MM.1S (cell line): Measurements from ENCODE around the gene RALGAPA2.

Source experiments
- CTCF ChIP-seq: fragments of 300-600 bp; sonication (generic); IDR thresholded peaks from 2 replicates; pipeline ENCODE4 v1.5.1; 2016; ENCODE audit warnings: antibody characterized with exemption, low read length, mixed read lengths
- EZH2 ChIP-seq: fragments of 300-600 bp; sonication (generic); optimal IDR thresholded peaks from 2 replicates; pipeline ENCODE3; 2017; ENCODE audit warnings: low read depth, mild to moderate bottlenecking, antibody characterized with exemption, low read length, mixed read lengths
- EZH2phosphoT487 ChIP-seq: fragments of 300-600 bp; sonication (generic); IDR thresholded peaks from 2 replicates; pipeline ENCODE4 v1.6.1; 2018; ENCODE audit warnings: antibody characterized with exemption, low read length

DNA sequence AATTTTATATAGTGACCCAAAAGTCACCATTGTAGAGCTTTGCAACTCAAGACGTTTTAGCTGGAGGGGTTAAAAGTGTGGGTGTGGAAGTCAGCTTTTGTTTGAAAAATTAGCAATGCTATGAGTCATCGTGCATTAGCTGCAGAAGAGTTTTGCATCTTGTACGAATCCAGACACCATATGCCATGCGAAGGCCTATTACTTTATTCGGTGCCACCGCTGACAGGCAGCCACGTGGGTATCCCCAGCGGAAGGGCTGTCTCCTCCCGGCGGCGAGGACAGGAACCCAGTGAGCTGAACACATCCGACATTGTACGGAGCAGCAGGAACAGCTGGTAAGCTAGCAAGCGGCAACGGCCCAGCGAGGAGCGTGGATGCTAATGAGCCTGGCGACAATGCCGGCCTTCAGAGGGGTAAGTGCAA, 260.2 kb downstream of the RALGAPA2 start:
- TF ChIP-seq CTCF (no peak), EZH2 (no peak), EZH2phosphoT487 (no peak)
